Epithelial cell of esophagus (primary cell): ENCODE results near the gene KRT35.
A peak's percentile ranks its signal among the peaks of the same experiment; 100 is the strongest.

Source experiments
- DNase-seq: peaks from one replicate; pipeline ENCODE4 v3.0.0; 2010; ENCODE audit warnings: low read depth
- H3K4me3 ChIP-seq: 2 replicates; pipeline ENCODE4 v1.5.1; 2011; ENCODE audit warnings: mild to moderate bottlenecking, low read length, control low read depth
- TF ChIP-seq, protein P1 (sequence below): IDR thresholded peaks from 2 replicates; pipeline ENCODE4 v1.5.1; 2011; ENCODE audit warnings: low read depth, mild to moderate bottlenecking, low read length, control low read depth, inconsistent platforms; ENCODE audit not compliant: insufficient read depth; ENCODE audit errors: missing control alignments

The KRT35 gene

DNA sequence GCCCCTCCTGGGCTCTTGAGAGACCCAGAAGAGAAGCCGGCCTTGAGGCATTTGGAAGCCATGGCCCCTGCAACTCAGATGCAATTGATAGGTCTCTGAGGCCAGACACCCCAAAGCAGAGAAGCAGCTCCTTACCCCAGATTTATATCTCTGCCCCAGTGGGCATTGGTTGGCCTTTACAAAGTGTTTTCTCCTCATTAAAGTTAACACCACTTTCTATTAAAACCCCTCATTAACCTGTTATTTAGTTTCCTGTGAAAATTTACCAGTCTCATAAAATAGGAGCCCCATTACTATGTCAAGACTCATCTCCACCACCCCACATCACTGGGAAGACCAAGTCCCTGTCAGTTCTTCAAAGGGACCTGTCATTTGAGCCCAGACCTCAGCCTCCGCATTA lies at the start of gene KRT35:
Gene KRT35 (minus strand): TSS at position 116 of the 400 bp plus-strand sequence. CDS start 54 bp downstream, at position 62.
- no peak for DNase-seq
- TF ChIP-seq, protein P1, sequence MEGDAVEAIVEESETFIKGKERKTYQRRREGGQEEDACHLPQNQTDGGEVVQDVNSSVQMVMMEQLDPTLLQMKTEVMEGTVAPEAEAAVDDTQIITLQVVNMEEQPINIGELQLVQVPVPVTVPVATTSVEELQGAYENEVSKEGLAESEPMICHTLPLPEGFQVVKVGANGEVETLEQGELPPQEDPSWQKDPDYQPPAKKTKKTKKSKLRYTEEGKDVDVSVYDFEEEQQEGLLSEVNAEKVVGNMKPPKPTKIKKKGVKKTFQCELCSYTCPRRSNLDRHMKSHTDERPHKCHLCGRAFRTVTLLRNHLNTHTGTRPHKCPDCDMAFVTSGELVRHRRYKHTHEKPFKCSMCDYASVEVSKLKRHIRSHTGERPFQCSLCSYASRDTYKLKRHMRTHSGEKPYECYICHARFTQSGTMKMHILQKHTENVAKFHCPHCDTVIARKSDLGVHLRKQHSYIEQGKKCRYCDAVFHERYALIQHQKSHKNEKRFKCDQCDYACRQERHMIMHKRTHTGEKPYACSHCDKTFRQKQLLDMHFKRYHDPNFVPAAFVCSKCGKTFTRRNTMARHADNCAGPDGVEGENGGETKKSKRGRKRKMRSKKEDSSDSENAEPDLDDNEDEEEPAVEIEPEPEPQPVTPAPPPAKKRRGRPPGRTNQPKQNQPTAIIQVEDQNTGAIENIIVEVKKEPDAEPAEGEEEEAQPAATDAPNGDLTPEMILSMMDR, result no peak

DNA sequence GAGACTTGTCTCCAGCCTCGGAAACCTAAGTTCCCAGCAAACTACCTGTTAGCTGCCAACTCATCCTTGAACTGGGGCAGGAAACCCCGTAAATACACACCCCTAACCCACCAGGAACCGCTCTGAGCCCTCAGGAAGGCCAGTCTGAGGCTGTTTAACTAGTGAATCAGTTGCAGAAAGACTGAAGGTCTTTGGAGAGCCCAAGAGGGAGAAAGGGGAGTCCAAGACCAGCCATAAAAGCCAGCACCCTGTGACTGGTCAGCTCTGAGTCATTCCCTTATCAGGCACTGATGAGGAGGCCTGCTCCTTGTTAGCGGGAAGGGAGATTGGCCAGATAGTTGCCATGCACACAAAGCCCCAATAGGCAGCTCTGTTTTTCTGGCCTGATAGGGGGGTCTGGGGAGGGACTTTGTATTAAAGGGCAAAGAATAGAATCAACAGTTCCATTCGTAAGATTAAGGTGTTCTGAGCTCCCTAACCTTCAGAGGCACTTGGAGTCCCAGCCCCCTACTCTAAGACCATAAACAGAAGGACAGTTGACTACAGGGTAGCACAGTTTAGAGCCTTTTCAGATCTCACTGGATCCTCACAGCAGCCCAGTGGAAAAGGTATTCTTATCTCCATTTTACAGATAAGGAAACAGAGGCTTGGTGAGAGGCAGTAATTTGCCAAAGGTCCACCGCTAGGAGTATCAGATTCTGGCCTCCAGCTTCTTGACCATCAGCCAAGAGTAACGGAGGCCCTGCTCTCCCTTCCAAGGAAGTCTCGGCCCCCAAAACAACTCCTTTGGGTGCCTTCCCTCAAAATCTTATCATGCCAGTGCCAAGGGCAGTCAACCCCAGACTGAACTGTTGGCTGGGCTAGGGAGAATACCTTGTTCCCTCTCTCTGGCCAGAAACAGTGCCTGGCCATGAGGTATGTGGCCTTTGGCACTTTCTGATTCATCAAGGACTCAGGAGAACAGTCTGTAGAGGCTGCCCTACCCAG lies 49.4 kb upstream of the KRT35 start:
- H3K4me3 ChIP-seq, result no peak overlapping the region
- TF ChIP-seq, protein P1, result no peak
- DNase-seq, result peak; percentile 57

More for the DNA sequence above, at the start of gene KRT35:
- H3K4me3 ChIP-seq, result no peak within 1 kb of the TSS

DNA sequence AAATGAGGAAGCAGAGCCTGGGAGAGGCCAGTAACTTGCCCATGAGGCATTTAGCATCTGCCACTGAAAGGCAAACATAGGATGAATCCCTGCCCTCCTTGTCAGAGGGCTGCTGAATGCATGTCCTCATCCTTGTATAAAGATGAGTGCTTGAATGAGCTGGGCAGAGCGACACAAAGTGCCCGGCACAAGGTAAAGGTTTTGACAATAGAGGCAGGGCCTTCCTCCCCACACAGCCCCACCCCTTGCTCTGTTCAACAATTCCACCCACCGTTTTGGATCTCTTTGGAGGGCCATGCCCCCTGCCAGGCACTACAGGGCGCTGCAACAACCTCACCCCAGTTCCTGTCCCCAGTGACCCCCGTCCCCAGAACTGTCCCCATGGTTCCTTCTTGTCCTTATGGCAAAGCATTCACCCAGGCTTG lies 48.6 kb upstream of the KRT35 start:
- TF ChIP-seq, protein P1, result no peak
- H3K4me3 ChIP-seq, result no peak overlapping the region
- no peak for DNase-seq

DNA sequence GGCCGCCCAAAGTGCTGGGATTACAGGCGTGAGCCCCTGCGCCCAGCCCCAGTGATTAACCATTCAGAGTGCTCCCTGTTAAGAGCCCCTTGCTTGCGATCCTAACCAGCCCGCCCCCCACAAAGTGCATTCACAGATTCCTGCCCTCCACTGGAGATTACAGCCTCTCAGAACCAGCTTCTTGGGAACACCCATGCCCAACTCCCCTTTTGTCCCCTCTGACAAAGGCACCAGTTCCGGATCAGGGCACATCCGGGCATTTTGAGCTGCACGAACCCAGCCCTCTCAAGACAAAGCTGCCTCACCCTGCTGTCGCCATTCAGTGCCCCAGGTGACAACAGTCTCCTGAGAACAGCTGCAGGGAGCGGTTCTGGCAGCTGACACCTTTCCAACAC lies 48.0 kb upstream of the KRT35 start:
- no peak for DNase-seq
- no peak overlapping the region for H3K4me3 ChIP-seq
- TF ChIP-seq, protein P1, result no peak

DNA sequence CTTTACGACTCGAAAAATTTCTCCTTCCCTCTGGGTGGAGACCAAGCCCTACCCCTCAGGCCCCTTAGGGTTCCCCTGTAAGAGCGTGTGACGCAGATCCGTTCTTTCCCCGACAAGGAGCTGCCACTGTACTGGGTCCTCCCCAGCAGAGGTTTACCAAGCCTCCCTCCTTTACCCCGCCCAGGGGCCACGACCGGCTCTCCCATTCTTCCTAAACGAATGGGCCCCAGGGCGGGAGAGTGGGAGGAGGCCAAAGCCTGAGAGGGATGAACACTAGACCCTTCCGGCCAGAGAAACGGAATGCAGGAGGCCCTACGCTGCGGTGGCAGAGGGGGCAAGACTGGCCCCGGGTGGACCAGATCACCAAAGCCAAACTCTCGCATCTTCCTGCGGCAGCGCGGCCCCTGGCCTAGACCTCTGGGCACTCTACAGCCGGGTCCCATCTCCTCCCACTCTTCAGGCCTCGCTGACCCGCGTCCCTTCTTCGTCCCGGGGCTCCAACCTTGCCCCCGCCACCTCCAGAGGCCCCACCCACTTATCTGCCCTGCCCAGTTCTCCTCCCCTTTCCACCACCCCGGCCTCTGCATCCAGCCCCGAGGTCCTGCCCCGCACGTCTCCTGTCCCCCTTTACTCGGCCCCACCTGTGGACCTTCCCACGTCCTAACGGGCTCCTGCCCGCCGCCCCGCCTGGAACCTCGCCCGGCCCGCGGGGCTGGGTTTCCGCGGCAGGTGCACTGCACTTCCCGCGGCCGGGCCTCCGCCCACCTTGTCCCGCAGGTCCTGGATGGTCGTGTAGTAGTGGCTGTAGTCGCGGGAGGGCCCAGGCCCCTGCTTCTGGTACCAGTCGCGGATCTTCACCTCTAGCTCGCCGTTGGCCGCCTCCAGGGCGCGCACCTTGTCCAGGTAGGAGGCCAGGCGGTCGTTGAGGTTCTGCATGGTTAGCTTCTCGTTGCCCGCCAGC lies 46.4 kb upstream of the KRT35 start:
- TF ChIP-seq, protein P1, result no peak
- DNase-seq, result no peak
- peak overlapping the region; percentile 66 for H3K4me3 ChIP-seq

DNA sequence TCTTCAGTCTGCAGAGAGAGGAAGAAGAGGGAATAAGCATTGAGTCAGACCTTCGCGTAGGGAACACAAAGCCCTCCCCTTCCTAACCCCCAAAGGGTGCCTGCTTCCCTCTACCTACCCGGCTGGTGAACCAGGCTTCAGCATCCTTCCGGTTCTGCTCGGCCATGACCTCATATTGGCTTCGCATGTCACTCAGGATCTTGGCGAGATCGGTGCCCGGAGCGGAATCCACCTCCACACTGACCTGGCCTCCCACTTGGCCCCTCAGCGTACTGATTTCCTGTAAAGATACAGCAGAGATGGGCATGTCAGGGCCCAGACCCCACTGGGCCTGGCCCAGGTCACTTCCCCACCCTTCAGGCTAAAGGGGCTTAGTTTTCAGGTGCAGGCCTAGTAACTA lies 43.3 kb upstream of the KRT35 start:
- TF ChIP-seq, protein P1, result no peak
- no peak for DNase-seq
- H3K4me3 ChIP-seq, result peak overlapping the region; percentile 28
